A673 (cell line): Measurements from ENCODE around the gene CHRNB1. TPM values are rescaled to one million over a fixed set of nuclear protein-coding genes. Genes with fewer than 3 reads are reported as not detected.

ENCODE experiments used
- BruUV-seq: library from RNA; stranded (reverse); fragments of 400-500 nt; replicated peaks from 2 replicates; lab custom pipeline; 2021; lab: Mats Ljungman, UMichigan
- CTCF ChIA-PET: fragments of 300-600 bp; sonication (Branson Sonifier 250); formaldehyde crosslinking; loops from one replicate; lab custom pipeline; 2022; ENCODE audit warnings: antibody characterized with exemption; lab: Charles Lee
- POLR2A ChIA-PET: fragments of 300-600 bp; sonication (Branson Sonifier 250); formaldehyde crosslinking; loops from one replicate; lab custom pipeline; 2022; ENCODE audit warnings: antibody characterized with exemption; ENCODE audit not compliant: low non-redundant PET; lab: Charles Lee
- DNase-seq: peaks from one replicate; pipeline ENCODE4 v3.0.0-alpha.2; 2015; ENCODE audit warnings: low spot score
- H3K27ac ChIP-seq: fragments of 200-600 bp; sonication (generic); 2 replicates; pipeline ENCODE4 v1.5.1; 2016; ENCODE audit warnings: mixed run types, low read depth, mild to moderate bottlenecking, mixed read lengths, antibody characterized with exemption, low read length; ENCODE audit not compliant: poor library complexity, severe bottlenecking
- H3K27me3 ChIP-seq: fragments of 200-600 bp; sonication (generic); replicated peaks from 2 replicates; pipeline ENCODE4 v1.6.1; 2017; ENCODE audit warnings: mixed run types, low read depth, mild to moderate bottlenecking, mixed read lengths, antibody characterized with exemption, low read length; ENCODE audit not compliant: insufficient read depth, poor library complexity
- H3K36me3 ChIP-seq: fragments of 200-600 bp; sonication (generic); 2 replicates; pipeline ENCODE4 v1.6.1; 2016; ENCODE audit warnings: mixed run types, mild to moderate bottlenecking, mixed read lengths, antibody characterized with exemption, low read length; ENCODE audit not compliant: insufficient read depth, poor library complexity, severe bottlenecking
- H3K4me1 ChIP-seq: fragments of 200-600 bp; sonication (generic); 2 replicates; pipeline ENCODE4 v1.6.1; 2017; ENCODE audit warnings: mixed run types, mild to moderate bottlenecking, mixed read lengths, antibody characterized with exemption, low read length; ENCODE audit not compliant: insufficient read depth, poor library complexity, severe bottlenecking
- H3K4me3 ChIP-seq: fragments of 200-600 bp; sonication (generic); 2 replicates; pipeline ENCODE4 v1.5.1; 2016; ENCODE audit warnings: low read depth, mixed run types, mild to moderate bottlenecking, mixed read lengths, low read length; ENCODE audit not compliant: poor library complexity, severe bottlenecking
- H3K9me3 ChIP-seq: fragments of 200-600 bp; sonication (generic); 2 replicates; pipeline ENCODE4 v1.6.1; 2016; ENCODE audit warnings: mixed run types, low read depth, mild to moderate bottlenecking, mixed read lengths, antibody characterized with exemption, low read length; ENCODE audit not compliant: poor library complexity, severe bottlenecking
- CTCF ChIP-seq: fragments of 300-800, 200-600 bp; sonication (generic); conservative IDR thresholded peaks from 2 replicates; pipeline ENCODE4 v1.5.1; 2017; ENCODE audit warnings: low read depth, mild to moderate bottlenecking, antibody characterized with exemption, low read length, moderate library complexity, mixed read lengths
- EZH2 ChIP-seq: fragments of 200-600 bp; sonication (generic); IDR thresholded peaks from 2 replicates; pipeline ENCODE4 v1.6.1; 2017; ENCODE audit warnings: borderline replicate concordance, low read depth, mild to moderate bottlenecking, mixed read lengths, antibody characterized with exemption, low read length; ENCODE audit not compliant: poor library complexity, severe bottlenecking
- intact Hi-C: fragments of 100-400 bp; cut with micrococcal nuclease; formaldehyde crosslinking; loops from one replicate; pipeline ENCODE4 v1.10.0; 2022; ENCODE audit not compliant: unreplicated experiment
- total RNA-seq: library from RNA; stranded (reverse); gene quantifications from 2 replicates; pipeline ENCODE4 v1.2.3, GENCODE V29; 2021

Gene CHRNB1
- total RNA-seq, 1 experiment from 2014 or later, result 5.2 TPM

- CTCF ChIA-PET, result no interaction called here
- Histone ChIP-seq H3K4me1 (no peaks in the 10 kb centered on the region), H3K9me3 (no peaks in the 10 kb centered on the region), H3K4me3 (no peak overlapping the region), H3K27me3 (no peaks in the 10 kb centered on the region), H3K27ac (no peak overlapping the region), H3K36me3 (peaks cover 3% of the 10 kb centered on the region)
- TF ChIP-seq EZH2 (no peak), CTCF (no peak)
- POLR2A ChIA-PET, result no interaction called here
- no peak for DNase-seq
- BruUV-seq, result no TSS peak
- intact Hi-C loops, result no loop called here
Observed at GRCh38 chr17:7418472-7419152, 26.2 kb upstream of the CHRNB1 start.

- BruUV-seq, result no TSS peak
- intact Hi-C loops, result no loop called here
- Histone ChIP-seq H3K27ac (no peak within 1 kb of the TSS), H3K4me1 (no peaks in the 10 kb centered on the region), H3K27me3 (no peaks in the 10 kb centered on the region), H3K4me3 (no peak within 1 kb of the TSS), H3K36me3 (peaks cover 3% of the 10 kb centered on the region), H3K9me3 (no peaks in the 10 kb centered on the region)
- no peak for DNase-seq
- ChIA-PET POLR2A (no interaction called here), CTCF (no interaction called here)
- TF ChIP-seq CTCF, result no peak
Observed at GRCh38 chr17:7419819-7420610, 24.8 kb upstream of the CHRNB1 start, which contains the start of gene SPEM1. SPEM1 (plus strand) TSS chr17:7420324; CDS start chr17:7420385, 61 bp downstream.

- DNase-seq, result no peak
- no peak overlapping the region for H3K4me3 ChIP-seq
- no peaks in the 10 kb centered on the region for H3K27me3 ChIP-seq
- H3K27ac ChIP-seq, result no peak overlapping the region
- H3K4me1 ChIP-seq, result no peaks in the 10 kb centered on the region
- no peaks in the 10 kb centered on the region for H3K36me3 ChIP-seq
- CTCF ChIA-PET, result no interaction called here
- POLR2A ChIA-PET, result no interaction called here
- no peak for TF ChIP-seq EZH2
- TF ChIP-seq CTCF, result no peak
- intact Hi-C loops, result no loop called here
- BruUV-seq, result no TSS peak
- H3K9me3 ChIP-seq, result no peaks in the 10 kb centered on the region
Observed at GRCh38 chr17:7421186-7421585, 23.7 kb upstream of the CHRNB1 start.
